AG09309 (cell line): ENCODE measurements around the gene CEP192.
"Not testable (repeated sequence)": the region's sequence is repeated elsewhere in the genome, so short reads cannot be mapped to it uniquely, and the experiment has no call there.

Experiments used
- DNase-seq: peaks from one replicate; pipeline ENCODE4 v3.0.0-alpha.2; 2010; ENCODE audit warnings: low read depth
- H3K4me3 ChIP-seq: 2 replicates; pipeline ENCODE4 v1.5.1; 2011; ENCODE audit warnings: mild to moderate bottlenecking, low read depth, low read length, moderate library complexity; ENCODE audit not compliant: control insufficient read depth
- CTCF ChIP-seq: IDR thresholded peaks from 2 replicates; pipeline ENCODE4 v1.5.1; 2011; ENCODE audit warnings: mild to moderate bottlenecking, low read depth, low read length, inconsistent platforms; ENCODE audit not compliant: insufficient read depth, control insufficient read depth; ENCODE audit errors: missing control alignments

CEP192 gene

GRCh38 chr18:12991821-12992179 is 638 bp downstream of the CEP192 start:
- TF ChIP-seq CTCF, result no peak
- no peak for DNase-seq
- peak overlapping the region; percentile 72 for H3K4me3 ChIP-seq

GRCh38 chr18:12993439-12993838 is 2.3 kb downstream of the CEP192 start:
- no peak overlapping the region for H3K4me3 ChIP-seq
- no peak for DNase-seq
- TF ChIP-seq CTCF, result no peak

- DNase-seq, result no peak
- TF ChIP-seq CTCF, result no peak
- H3K4me3 ChIP-seq, result no peak overlapping the region
Observed at GRCh38 chr18:12995424-12995823, 4.3 kb downstream of the CEP192 start.

GRCh38 chr18:12995952-12996477 is 4.9 kb downstream of the CEP192 start:
- H3K4me3 ChIP-seq, result no peak overlapping the region
- no peak for TF ChIP-seq CTCF
- DNase-seq, result no peak

GRCh38 chr18:12996661-12997292 is 5.6 kb downstream of the CEP192 start:
- DNase-seq, result no peak
- no peak for TF ChIP-seq CTCF
- no peak overlapping the region for H3K4me3 ChIP-seq

- H3K4me3 ChIP-seq, DNase-seq: not testable (repeated sequence)
Observed at GRCh38 chr18:12997330-12997729, 6.2 kb downstream of the CEP192 start.

- DNase-seq, result no peak
- TF ChIP-seq CTCF, result no peak
- H3K4me3 ChIP-seq, result no peak overlapping the region
Observed at GRCh38 chr18:12998332-12999060, 7.3 kb downstream of the CEP192 start.
